HG02678 (cell line): ENCODE results near the gene FCSK.
A peak's percentile ranks its signal among the peaks of the same experiment; 100 is the strongest.
"Not testable (repeated sequence)": the region's sequence is repeated elsewhere in the genome, so short reads cannot be mapped to it uniquely, and the experiment has no call there.

Experiments
- ATAC-seq: cut with Tn5 transposase; IDR thresholded peaks from one replicate; pipeline ENCODE4 v1.9.1; 2021; ENCODE audit warnings: mild to moderate bottlenecking, moderate library complexity; ENCODE audit not compliant: unreplicated experiment

Gene FCSK

GRCh38 chr16:70522216-70523075, 68.1 kb downstream of the FCSK start:
- no peak for ATAC-seq

GRCh38 chr16:70523076-70523742, 68.8 kb downstream of the FCSK start, which contains the start of gene COG4:
Gene COG4, minus strand, starts transcription at chr16:70523554. Its CDS starts 11 bp downstream, at chr16:70523543.
- ATAC-seq = peak; percentile 69

GRCh38 chr16:70523743-70524398, 69.5 kb downstream of the FCSK start, which contains the start of gene SF3B3:
Gene SF3B3, plus strand, starts transcription at chr16:70523816. Its CDS starts 2,841 bp downstream, at chr16:70526657.
- peak; percentile 63 for ATAC-seq

GRCh38 chr16:70524399-70524825, 70.0 kb downstream of the FCSK start:
- ATAC-seq = not testable (repeated sequence)

GRCh38 chr16:70526403-70526802, 72.0 kb downstream of the FCSK start:
- ATAC-seq = no peak

- no peak for ATAC-seq
Observed at GRCh38 chr16:70527315-70527996, 73.1 kb downstream of the FCSK start.

- no peak for ATAC-seq
Observed at GRCh38 chr16:70529051-70529777, 74.8 kb downstream of the FCSK start.
